B cell (primary cell): ENCODE measurements around the gene BRAF.

Source experiments
- CTCF ChIP-seq: fragments of 200-600 bp; IDR thresholded peaks from one replicate; pipeline ENCODE4 v1.8.0; 2022; ENCODE audit warnings: antibody characterized with exemption, mild to moderate bottlenecking
- EZH2 ChIP-seq: IDR thresholded peaks from 2 replicates; pipeline ENCODE4 v1.6.1; 2012; ENCODE audit warnings: borderline replicate concordance, low read depth, mild to moderate bottlenecking, moderate library complexity, low read length; ENCODE audit not compliant: insufficient read depth, poor library complexity, severe bottlenecking

- TF ChIP-seq EZH2 (no peak), CTCF (no peak)
Observed at GRCh38 chr7:140909476-140910161, 15.1 kb downstream of the BRAF start.
